Stimulated activated CD8-positive, alpha-beta memory T cell treated with anti-CD3 and anti-CD28 coated beads, Interleukin-4, amount 100 ng/mL, for 4 hours (primary cell): ENCODE results near the gene MYL12B.
"Not testable (repeated sequence)": the region's sequence is repeated elsewhere in the genome, so short reads cannot be mapped to it uniquely, and the experiment has no call there.

ENCODE experiments used
- DNase-seq, 2 donors: peaks; one replicate each; pipeline ENCODE4 v3.0.0-alpha.2; 2020; ENCODE audit warnings: low read depth in 2 of 2, low spot score in 1 of 2

Gene MYL12B

GRCh38 chr18:3261373-3262233 is at the start of gene MYL12B:
TSS of gene MYL12B (plus strand) at chr18:3262133. CDS start at chr18:3272899, 10,766 bp downstream.
- peak; percentile 35 to 57 for DNase-seq

DNA sequence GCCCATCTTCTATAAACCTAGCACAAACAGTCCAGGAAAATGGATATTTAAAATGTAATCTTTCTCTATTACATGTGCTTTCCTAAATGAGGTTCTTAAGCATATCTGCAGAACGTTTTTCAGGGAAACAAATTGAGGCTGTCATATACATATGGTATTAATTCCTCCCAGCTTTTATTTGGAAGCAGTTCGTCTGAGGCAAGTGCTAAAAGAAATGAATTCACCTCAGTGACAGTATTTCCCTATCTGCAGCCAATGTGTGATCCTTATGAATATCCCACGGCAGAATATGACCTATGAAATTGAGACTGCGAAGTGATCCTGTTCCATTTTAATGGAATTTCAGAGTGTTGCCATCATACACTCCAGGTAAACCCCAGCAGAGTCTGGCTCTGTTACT is 49.3 kb upstream of the MYL12B start:
- no peak for DNase-seq

GRCh38 chr18:3213300-3214059 is 48.5 kb upstream of the MYL12B start:
- no peak for DNase-seq

DNA sequence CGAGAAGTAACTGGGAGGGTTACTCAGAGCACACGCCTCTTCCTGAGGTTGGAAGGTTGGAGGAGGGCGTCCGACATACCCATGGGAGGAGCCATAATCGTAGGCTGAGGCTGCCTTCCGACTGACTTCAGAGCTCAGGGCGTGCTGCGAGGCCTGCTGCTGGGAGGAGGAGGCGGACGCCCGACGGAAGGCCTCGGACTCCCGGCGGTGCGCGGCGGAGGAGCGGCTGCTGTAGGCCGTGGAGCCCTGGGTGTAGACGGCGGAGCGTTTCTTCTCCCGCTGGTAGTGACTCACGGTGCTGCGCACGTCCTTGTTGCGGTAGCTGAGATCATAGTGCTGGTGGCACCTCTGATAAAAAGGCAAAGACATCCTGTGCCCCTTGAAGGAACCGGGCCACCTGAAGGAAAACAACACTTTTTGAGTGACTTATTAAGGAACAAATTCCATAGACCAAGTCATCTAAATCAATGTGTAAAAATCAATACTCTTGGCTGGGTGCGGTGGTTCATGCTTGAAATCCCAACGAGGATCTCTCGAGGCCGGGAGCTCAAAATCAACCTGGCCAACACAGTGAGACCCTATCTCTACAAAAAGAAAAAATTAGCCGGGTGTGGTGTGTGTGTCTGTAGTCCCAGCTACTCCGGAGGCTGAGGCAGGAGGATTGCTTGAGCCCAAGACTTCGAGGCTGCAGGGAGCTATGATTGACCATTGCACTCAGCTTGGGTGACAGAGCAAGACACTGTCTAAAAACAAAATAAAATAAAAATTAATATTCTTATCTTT is 46.9 kb upstream of the MYL12B start:
- no peak for DNase-seq

DNA sequence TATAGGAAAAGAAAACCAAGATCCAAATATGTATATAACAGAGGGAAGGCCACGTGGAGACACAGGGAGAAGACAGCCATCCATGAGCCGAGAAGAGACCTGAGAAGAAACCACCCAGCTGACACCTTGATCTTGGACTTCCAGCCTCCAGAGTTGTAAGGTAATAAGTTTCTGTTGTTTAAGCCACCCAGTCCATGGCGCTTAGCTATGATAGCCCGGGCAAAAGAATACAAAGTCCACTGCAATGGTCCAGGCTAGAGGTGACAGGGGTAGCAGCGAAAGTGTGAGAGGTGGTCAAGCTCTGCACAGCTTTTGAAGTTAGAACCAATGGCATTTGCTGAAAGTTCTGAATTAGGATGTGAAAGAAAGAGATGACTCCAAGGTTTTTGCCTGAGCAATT is 44.9 kb upstream of the MYL12B start:
- DNase-seq = no peak

DNA sequence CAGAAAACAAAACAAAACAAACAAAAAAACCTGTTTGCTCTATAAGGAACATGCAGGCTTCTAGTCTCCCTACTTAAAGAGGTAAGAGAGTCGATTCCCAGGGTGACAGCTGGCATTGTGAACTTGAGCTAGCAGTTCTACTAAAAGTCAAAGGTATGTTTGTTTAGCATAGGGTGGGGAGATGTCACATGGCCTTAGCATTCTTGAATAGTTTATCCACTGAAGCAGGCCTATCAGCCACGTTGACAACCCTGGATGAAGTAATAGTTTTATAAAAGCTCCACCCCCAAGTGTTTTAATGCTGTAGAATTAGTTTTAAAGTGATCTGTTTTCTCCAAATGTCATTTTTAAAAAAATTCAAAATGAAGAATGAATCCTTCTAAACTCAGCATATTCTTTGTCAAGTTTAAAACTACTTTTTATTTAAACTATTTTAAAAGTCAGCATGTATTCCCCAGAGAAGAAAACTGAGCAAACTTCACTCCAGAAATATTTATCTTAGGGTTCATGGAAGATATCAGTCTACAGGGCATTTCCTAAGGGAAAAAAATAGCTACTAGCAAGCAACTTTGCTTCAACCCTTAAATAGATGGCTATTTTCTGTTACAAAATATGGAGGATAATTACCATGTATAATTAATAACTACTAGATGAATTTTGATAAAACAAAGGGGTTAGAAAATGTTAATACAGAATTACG is 43.8 kb upstream of the MYL12B start:
- no peak for DNase-seq

- no peak for DNase-seq
Measured at GRCh38 chr18:3218819-3219218, 43.1 kb upstream of the MYL12B start.

GRCh38 chr18:3219241-3219630 is 42.7 kb upstream of the MYL12B start:
- no peak for DNase-seq

DNA sequence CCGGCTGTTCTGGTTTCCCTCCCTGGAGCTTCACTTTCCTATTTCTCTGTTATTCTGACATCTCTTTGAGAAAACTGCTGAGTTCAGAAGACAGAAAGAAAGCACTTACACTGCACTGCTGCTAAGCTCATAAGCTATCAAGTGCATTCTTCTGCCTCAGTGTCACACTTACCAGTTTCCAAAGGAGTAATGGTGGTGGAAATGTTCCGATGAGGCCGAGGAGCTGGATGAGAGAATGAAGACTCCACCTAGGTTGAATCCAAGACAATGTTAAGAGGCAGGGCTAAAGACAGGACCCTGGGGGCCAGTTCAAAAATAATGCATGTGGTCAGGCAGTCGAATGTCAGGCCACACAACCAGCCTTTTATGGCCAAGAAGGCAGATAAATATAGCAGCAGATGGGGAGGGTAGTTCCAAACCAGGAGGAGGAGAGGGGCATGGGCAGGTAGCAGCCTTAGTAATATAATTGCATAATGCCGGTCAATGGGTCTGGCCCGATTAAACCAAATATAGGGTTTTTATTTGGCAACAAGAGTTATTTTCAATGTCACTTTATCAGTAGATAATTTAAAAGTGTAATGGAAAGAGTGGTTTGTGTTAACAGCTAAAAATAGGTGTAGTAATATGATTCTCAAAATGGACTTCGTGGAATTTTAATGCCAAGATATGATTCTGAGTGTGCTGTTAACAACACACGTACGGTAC is 42.1 kb upstream of the MYL12B start, which contains the start of gene MYOM1:
Gene MYOM1 (minus strand): TSS at position 338 of the 705 bp plus-strand sequence. CDS start 4,745 bp downstream, outside the sequence.
- DNase-seq = no peak

- DNase-seq = not testable (repeated sequence)
Measured at GRCh38 chr18:3220868-3221267, 41.1 kb upstream of the MYL12B start.

- no peak for DNase-seq
Measured at GRCh38 chr18:3221496-3221895, 40.4 kb upstream of the MYL12B start.

GRCh38 chr18:3223356-3223755 is 38.6 kb upstream of the MYL12B start:
- DNase-seq = no peak

- DNase-seq = no peak
Measured at GRCh38 chr18:3224223-3224622, 37.7 kb upstream of the MYL12B start.

- no peak for DNase-seq
Measured at GRCh38 chr18:3225588-3225987, 36.3 kb upstream of the MYL12B start.

- no peak for DNase-seq
Measured at GRCh38 chr18:3226048-3226447, 35.9 kb upstream of the MYL12B start.

- no peak for DNase-seq
Measured at GRCh38 chr18:3230401-3231334, 31.3 kb upstream of the MYL12B start.

DNA sequence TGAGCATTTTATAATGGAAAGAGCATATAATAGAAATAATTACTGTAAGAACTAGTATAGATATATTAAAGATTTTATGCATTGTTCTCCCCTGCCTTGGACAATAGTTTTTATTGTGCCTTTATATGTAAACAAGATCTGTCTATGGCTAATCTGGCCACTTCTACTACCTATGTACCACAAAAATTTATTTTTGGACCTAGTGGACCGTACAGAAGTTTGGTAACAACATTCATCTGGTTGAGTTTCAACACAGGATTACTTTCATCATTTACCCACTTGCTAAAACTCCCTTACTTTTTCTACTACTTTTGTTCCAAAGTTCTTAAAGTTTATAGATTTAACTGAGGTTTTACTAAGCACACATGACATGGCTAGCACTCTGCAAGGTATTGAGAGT is 28.9 kb upstream of the MYL12B start:
- DNase-seq = no peak

DNA sequence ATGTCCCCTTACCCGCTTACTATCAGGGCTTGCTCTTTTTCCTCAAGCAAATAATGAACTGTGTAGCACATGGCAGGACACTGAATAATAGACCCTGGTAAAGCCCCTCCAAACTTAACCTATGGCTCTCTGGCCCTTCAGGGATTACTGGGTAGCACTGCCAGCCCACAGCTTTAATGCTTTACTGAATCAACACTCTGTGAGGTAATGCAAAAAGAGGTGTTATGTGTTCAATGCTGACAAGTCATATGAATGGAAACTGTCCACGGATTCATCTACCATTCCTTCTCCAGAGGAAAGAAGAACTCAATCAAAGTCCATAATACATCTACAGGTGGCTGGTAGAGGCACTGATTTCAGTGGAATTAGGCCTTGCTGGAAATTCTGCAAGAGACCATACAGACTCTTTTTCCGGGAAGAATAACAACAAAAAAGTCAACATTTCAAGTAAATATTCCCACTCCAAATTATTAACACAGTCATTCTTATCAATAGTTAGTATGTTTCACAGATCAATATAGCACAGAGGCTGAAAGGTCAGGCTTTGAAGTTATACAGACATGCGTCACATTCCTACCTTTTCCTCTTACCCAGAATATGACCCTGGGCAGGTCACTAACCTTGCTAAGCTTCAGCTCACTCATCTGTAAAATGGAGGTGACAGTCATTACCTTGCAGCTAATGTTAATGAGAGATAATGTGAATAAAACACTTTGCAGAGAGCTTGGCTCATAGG is 28.3 kb upstream of the MYL12B start:
- no peak for DNase-seq
